Mucosa of stomach (tissue), 1 donor: ENCODE measurements around the gene CIDEA.

Source experiments
- H3K27me3 ChIP-seq: one replicate; pipeline ENCODE4 v1.7.0; 2013; ENCODE audit warnings: mild to moderate bottlenecking, low read length; ENCODE audit not compliant: control insufficient read depth, insufficient read depth
- H3K36me3 ChIP-seq: one replicate; pipeline ENCODE4 v1.7.0; 2013; ENCODE audit warnings: low read length; ENCODE audit not compliant: control insufficient read depth, insufficient read depth
- H3K4me1 ChIP-seq: one replicate; pipeline ENCODE4 v1.7.0; 2013; ENCODE audit warnings: mild to moderate bottlenecking, low read length; ENCODE audit not compliant: control insufficient read depth, insufficient read depth
- H3K4me3 ChIP-seq: one replicate; pipeline ENCODE4 v1.7.0; 2013; ENCODE audit warnings: low read length
- H3K9ac ChIP-seq: one replicate; pipeline ENCODE4 v1.7.0; 2013; ENCODE audit warnings: mild to moderate bottlenecking, low read length, moderate library complexity
- H3K9me3 ChIP-seq: one replicate; pipeline ENCODE4 v1.7.0; 2013; ENCODE audit warnings: mild to moderate bottlenecking, low read length, moderate library complexity; ENCODE audit not compliant: control insufficient read depth
- donor health status: Pancreatic carcinoma.

CIDEA gene

GRCh38 chr18:12324991-12325725 is 71.0 kb downstream of the CIDEA start:
- H3K36me3 ChIP-seq: peaks cover 4% of the 10 kb centered on the region

GRCh38 chr18:12325726-12326245 is 71.6 kb downstream of the CIDEA start:
- H3K4me3 ChIP-seq: no peak overlapping the region
- peaks cover 19% of the 10 kb centered on the region for H3K4me1 ChIP-seq
- H3K36me3 ChIP-seq: peaks cover 4% of the 10 kb centered on the region
- H3K27me3 ChIP-seq: no peaks in the 10 kb centered on the region
- H3K9me3 ChIP-seq: no peaks in the 10 kb centered on the region
- H3K9ac ChIP-seq: no peak overlapping the region

More at GRCh38 chr18:12324991-12325725, 71.0 kb downstream of the CIDEA start:
- Histone ChIP-seq H3K9ac (no peak overlapping the region), H3K4me1 (peaks cover 19% of the 10 kb centered on the region), H3K27me3 (no peaks in the 10 kb centered on the region), H3K9me3 (no peaks in the 10 kb centered on the region), H3K4me3 (no peak overlapping the region)

- Histone ChIP-seq H3K9me3 (no peaks in the 10 kb centered on the region), H3K4me1 (peaks cover 19% of the 10 kb centered on the region), H3K27me3 (no peaks in the 10 kb centered on the region), H3K9ac (no peak overlapping the region), H3K4me3 (no peak overlapping the region), H3K36me3 (peaks cover 4% of the 10 kb centered on the region)
Observed at GRCh38 chr18:12326711-12327460, 72.7 kb downstream of the CIDEA start.
